Fibroblast of villous mesenchyme (primary cell): Measurements from ENCODE around the gene CYP27B1. TPM values are rescaled to one million over a fixed set of nuclear protein-coding genes. Genes with fewer than 3 reads are reported as not detected.

Experiments
- DNase-seq: peaks from one replicate; pipeline ENCODE4 v3.0.0-alpha.2; 2010; ENCODE audit warnings: low read depth
- H3K4me3 ChIP-seq: 2 replicates; pipeline ENCODE4 v1.5.1; 2011; ENCODE audit warnings: low read depth, mild to moderate bottlenecking, low read length
- total RNA-seq: library from RNA; depleted of rRNA; stranded (reverse); fragments of >200 nt; gene quantifications from 2 replicates; pipeline ENCODE4 v1.2.3, GENCODE V29; 2012
- TF ChIP-seq, protein P1 (sequence below): IDR thresholded peaks from 2 replicates; pipeline ENCODE4 v1.5.1; 2012; ENCODE audit warnings: low read depth, mild to moderate bottlenecking, low read length; ENCODE audit not compliant: insufficient read depth

The CYP27B1 gene
- total RNA-seq, 1 donor, result 3.0 TPM

DNA sequence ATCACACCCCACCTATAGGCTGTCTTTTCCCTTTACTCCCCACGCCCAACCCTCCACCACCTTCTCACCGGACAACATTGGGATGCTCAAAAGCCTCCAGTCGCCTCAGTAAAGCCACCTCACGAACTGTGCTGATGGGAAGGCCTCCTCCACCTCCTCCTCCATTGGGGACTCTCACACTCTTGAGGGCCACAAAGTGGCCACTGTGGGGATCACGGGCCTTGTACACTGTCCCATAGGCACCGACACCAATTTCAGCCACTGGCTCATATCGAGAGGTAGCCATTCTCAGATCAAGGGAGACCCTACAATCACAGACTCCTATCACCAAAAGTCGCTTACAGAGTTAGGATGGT is 15.5 kb downstream of the CYP27B1 start:
- TF ChIP-seq, protein P1, sequence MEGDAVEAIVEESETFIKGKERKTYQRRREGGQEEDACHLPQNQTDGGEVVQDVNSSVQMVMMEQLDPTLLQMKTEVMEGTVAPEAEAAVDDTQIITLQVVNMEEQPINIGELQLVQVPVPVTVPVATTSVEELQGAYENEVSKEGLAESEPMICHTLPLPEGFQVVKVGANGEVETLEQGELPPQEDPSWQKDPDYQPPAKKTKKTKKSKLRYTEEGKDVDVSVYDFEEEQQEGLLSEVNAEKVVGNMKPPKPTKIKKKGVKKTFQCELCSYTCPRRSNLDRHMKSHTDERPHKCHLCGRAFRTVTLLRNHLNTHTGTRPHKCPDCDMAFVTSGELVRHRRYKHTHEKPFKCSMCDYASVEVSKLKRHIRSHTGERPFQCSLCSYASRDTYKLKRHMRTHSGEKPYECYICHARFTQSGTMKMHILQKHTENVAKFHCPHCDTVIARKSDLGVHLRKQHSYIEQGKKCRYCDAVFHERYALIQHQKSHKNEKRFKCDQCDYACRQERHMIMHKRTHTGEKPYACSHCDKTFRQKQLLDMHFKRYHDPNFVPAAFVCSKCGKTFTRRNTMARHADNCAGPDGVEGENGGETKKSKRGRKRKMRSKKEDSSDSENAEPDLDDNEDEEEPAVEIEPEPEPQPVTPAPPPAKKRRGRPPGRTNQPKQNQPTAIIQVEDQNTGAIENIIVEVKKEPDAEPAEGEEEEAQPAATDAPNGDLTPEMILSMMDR, result no peak
- DNase-seq, result no peak
- peak overlapping the region; percentile 73 for H3K4me3 ChIP-seq

DNA sequence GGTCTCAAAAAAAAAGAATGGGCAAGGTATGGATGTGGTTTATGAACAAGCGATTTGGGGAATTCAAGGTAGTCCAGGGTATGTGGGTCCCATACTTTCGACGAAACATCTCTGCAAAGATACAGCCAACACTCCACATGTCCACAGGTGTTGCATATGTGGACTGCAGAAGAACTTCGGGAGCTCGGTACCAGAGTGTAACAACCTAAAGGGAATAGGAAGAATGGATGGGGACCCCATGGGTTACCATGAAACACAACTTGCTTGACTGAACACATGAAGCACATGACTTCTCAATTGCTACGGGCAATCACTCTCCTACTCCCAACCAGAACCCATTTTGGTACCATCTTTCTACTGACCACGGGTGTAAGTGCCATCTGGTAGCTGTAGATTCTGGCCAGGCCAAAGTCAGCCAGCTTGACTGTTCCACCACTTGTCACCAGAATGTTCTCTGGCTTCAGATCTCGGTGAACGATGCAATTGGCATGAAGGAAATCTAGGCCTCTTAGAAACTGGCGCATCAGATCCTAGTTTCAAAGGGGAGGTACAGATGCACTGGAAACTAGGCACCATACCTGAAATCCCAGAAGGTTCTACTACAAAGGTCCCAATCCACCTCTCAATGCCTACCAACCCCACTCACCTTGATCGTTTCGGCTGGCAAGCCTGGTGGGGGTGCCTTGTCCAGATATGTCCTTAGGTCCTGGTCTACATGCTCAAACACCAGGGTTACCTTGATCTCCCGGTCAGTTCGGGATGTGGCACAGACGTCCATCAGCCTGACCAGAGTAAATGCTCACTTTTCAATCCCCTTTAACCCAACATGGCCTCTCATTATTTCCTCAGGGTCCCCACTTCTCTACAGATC is 16.1 kb downstream of the CYP27B1 start:
- no peak for DNase-seq
- TF ChIP-seq, protein P1, result no peak

DNA sequence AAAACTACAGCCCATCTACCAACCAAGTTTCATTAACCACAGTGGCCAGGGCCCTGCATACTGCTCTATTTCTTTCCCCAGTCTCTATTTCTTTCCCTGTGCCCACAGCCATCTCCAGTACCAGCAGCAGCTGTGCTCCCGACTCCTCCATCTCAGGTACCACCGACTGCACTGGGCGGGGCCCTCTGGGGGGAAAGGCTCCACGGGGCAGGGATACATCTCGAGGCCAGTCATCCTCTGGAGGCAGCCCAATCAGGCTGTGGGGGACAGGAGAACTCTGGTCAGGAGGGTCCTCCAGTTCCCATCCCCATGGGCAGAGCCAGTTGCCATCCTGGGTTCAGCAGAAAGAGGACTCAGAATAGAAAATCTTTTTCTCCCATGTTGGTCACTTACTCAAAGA is 17.8 kb downstream of the CYP27B1 start:
- DNase-seq, result no peak
- TF ChIP-seq, protein P1, result no peak
- H3K4me3 ChIP-seq, result no peak overlapping the region

More for the DNA sequence above, 16.1 kb downstream of the CYP27B1 start:
- H3K4me3 ChIP-seq, result peak overlapping the region; percentile 73

DNA sequence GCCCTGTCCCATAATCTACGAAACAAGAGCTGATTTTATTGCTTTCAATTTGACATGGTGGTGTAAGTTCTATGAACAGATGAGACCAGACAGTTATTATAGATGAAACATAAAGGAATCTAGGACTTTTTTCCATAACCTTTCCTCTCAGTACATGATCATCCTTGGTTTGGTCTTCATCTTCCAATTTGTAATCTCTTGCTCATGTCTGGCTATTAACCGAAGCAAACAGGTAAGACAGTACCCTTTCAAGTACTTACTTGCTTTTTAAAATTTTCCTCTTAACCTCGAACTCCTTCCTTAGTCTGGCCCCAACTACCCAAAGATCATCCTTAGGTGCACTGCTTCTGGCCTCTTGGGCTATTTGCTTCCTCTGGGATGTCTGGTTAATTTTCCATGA is 20.9 kb downstream of the CYP27B1 start:
- no peak for DNase-seq
- H3K4me3 ChIP-seq, result peak overlapping the region; percentile 99
- TF ChIP-seq, protein P1, result no peak

DNA sequence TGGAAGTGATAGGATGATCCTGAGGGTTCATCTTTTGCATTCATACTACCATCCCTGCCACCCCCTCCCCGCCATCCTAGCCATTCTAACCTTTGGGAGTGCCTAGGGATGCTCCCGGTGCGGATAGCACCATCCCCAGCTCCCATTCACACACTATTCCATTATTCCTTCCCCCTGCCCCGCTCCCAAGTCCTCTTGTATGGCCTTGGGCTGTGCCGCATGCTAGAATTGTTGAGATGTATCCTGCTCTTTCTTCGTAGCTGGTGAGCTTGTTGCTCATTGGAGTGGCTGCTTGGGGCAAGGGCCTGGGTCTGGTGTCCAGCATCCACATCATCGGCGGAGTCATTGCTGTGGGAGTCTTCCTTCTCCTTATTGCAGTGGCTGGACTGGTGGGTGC is 21.4 kb downstream of the CYP27B1 start:
- no peak for DNase-seq
- TF ChIP-seq, protein P1, result no peak
- H3K4me3 ChIP-seq, result peak overlapping the region; percentile 99

DNA sequence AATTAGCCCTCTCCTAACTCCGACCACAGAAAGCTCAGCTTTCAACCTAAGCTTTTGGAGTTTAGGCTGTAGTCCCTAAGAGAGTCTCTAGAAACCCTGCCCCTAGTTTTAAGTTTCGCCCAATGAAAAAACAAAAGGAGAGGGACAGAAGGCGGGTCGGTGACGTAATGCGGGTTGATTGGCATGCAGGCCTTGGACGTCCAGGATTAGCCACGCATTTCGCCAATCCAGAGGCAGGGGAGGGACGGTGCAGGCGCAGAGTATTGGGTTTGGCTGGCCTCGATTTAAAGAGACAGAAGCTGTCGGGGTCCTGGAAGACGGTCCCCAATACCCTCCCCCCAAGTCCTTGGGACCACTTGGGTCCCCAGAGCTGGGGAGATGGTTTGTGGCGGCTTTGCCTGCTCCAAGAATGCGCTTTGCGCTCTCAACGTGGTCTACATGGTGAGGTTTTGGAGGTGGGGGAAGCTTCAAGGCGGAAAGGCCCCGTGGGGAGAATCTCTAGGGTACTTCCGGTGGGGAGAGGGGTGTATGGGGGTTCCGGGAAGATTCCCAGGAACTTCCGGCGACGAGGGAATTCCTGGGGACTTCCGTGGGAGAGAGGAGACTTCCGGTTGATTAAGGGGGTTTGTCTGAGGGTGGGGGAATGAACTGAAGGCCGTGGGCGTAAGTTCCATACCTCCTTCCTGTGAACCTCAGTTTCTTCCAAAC is 21.9 kb downstream of the CYP27B1 start, which contains the start of gene TSPAN31:
Gene TSPAN31, plus strand, starts transcription at position 263 of the 708 bp plus-strand sequence. Its CDS starts 116 bp downstream, at position 379.
- TF ChIP-seq, protein P1, result no peak
- DNase-seq, result peak; percentile 99
- peak within 1 kb of the TSS; percentile 99 for H3K4me3 ChIP-seq
